GM10266 (cell line): ENCODE data around the gene CALHM2.

Experiments
- DNase-seq: peaks from one replicate; pipeline ENCODE4 v3.0.0; 2012; ENCODE audit errors: extremely low spot score
- TF ChIP-seq, protein P1 (sequence below): IDR thresholded peaks from 2 replicates; pipeline ENCODE4 v1.5.1; 2012; ENCODE audit warnings: mild to moderate bottlenecking, low read depth; ENCODE audit not compliant: control insufficient read depth, insufficient read depth; ENCODE audit errors: missing control alignments

The CALHM2 gene

GRCh38 chr10:103481974-103482531 is 29.9 kb upstream of the CALHM2 start:
- TF ChIP-seq, protein P1, sequence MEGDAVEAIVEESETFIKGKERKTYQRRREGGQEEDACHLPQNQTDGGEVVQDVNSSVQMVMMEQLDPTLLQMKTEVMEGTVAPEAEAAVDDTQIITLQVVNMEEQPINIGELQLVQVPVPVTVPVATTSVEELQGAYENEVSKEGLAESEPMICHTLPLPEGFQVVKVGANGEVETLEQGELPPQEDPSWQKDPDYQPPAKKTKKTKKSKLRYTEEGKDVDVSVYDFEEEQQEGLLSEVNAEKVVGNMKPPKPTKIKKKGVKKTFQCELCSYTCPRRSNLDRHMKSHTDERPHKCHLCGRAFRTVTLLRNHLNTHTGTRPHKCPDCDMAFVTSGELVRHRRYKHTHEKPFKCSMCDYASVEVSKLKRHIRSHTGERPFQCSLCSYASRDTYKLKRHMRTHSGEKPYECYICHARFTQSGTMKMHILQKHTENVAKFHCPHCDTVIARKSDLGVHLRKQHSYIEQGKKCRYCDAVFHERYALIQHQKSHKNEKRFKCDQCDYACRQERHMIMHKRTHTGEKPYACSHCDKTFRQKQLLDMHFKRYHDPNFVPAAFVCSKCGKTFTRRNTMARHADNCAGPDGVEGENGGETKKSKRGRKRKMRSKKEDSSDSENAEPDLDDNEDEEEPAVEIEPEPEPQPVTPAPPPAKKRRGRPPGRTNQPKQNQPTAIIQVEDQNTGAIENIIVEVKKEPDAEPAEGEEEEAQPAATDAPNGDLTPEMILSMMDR = peak; percentile 74
- DNase-seq = peak; percentile 77

DNA sequence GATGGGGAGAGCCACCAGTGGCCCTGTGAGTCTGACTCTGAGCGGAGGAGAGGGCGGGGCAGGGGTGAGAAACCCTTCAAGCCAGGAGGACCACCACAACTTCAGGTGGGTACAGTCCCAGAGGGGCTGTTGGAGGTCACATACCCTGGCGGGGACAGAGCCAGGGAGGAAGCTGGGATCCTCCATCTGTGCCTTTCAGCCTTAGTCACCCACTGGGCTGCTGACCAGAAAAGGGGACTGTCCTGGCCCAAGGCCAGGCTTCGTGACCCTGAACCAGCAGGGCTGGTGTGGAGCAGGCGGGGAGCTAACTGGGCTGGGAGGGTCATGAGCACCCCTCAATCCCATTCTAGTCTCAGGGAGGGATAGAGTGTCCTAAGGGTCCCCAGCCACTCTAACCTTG is 28.4 kb upstream of the CALHM2 start:
- no peak for DNase-seq
- TF ChIP-seq, protein P1 = no peak

DNA sequence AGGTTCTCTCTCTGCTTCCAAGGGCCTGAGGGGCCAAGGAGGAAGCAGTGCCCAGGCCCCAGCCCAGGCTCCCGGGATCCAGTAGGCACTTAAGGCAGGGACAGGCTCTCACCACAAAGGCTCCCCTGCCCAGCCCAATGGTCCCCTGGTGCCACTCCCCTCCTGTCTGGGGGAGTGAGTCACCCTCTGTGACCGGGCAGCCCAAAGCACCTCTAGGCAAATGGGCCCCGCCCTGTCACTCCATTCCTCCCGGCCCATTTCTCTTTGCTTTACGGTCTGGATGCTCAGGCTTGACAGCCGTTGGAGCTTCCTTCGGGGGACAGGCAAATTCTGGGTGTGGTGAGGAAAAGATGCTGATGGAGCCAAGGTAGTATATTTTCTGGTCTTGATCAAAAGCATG is 27.0 kb upstream of the CALHM2 start, which contains the start of gene CALHM3:
Gene CALHM3, minus strand, starts transcription at position 106 of the 400 bp plus-strand sequence. CDS start 208 bp downstream, outside the sequence.
- DNase-seq = no peak
- TF ChIP-seq, protein P1 = no peak

DNA sequence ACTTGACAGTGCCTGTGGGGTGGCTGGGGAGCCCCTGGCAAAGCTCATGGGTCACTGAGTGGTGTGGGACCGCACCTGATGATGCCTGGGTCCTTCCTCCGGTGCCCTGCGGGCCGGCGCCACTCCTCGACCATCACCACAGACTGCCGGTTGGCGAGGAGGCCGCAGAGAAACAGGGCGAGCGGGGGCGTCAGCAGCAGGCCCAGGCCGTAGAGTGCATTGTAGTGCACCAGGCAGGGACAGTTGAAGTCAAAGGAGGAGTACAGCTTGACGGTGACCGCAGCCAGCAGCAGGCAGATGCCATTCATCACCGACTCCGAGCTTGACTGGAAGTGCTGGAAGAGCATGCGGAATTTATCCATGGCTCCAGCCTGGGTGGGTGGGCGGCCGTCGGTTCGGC is 26.5 kb upstream of the CALHM2 start:
- no peak for DNase-seq
- TF ChIP-seq, protein P1 = no peak

DNA sequence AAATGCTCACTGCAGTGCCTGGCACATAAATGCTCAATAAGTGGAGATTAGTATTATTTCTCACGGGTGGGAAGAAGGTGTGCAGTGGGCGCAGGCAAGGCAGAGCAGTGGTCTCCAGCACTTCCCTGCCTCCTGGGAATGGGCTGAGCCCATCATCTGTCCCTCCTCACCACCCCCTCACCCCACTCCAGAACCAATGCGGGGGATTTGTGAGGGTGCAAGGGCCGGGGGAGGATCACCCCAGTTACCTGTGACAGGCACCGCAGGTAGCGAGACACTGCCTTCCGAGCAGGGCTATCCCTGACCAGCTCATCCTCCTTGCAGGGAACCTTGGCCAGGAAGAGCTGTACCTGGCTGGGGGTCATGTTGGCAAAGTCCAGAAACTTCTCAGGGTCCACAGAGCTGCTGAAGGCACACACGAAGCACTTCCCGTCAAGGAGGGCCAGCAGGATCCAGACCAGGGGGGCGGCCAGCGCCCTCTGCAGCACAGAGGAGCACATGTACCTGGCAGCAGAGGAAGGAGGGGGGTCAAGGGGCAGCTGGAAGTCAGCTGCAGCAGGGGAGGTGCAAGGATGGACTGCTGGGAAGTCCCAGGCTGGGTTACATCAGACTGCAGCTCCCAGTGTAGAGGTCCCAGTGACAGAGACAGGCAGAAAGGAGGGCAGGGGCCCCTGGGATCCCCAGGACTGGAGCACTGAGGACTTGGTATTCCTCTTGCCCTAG is 24.0 kb upstream of the CALHM2 start:
- TF ChIP-seq, protein P1 = peak; percentile 61
- DNase-seq = peak; percentile 75

- DNase-seq = no peak
- TF ChIP-seq, protein P1 = no peak
Observed at GRCh38 chr10:103475437-103475836, 23.3 kb upstream of the CALHM2 start.

DNA sequence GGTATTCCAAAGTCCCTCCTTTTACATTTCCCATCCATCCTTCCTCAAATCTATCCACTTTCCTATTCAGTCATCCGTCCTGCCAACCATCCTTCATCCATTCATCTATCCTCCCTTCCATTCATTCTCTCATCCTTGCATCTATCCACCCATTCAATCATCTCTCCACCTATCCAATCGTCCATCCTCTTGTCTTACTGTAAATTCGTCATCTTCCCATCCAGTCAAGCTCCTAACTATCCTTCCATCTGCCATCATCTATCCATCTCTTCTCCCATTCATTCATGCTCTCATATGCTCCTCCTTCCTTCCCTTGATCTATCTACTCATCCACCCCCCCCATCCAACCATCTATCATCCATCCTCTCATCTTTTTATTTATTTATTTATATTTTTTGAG is 21.9 kb upstream of the CALHM2 start:
- TF ChIP-seq, protein P1 = no peak
- no peak for DNase-seq
